ENCODE results near the gene PROB1.

DNA sequence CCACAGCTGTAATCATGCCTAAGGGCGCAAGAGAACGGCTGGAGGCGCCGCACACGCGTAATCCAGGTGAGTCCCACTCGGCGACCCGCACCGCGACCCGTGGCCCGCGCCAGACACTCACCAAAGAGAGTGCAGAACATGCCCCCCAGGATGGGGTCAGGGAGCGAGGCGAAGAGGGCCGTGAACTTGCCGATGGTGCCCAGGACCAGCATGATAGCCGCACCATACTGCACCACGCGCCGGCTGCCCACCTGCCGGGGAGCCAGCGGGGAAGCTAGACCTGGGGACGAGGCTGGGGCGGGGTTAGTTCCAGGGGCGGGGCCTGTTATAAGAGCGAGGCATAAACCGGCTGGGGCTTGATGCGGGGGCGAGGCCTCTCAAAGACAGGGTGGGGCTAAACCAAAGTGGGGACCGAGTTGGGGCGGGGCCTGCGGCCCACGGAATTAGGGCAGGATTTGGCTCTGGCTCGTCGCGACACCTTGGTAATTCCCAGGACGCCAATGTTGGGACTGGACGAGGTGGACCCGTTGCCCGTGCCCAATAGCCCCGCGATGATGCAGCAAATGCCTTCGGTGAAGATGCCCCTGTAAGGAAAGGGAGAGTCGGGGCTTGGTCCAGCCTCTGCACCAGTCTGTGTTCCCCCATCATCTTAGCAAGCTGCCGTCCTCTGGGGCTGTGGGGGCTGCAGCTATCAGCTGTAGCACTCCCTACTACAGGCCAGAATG lies 16.6 kb downstream of the PROB1 start:
- TF ChIP-seq POLR2A (IDR thresholded peaks at IDR 0.05): no peak
- TF ChIP-seq, protein P1, sequence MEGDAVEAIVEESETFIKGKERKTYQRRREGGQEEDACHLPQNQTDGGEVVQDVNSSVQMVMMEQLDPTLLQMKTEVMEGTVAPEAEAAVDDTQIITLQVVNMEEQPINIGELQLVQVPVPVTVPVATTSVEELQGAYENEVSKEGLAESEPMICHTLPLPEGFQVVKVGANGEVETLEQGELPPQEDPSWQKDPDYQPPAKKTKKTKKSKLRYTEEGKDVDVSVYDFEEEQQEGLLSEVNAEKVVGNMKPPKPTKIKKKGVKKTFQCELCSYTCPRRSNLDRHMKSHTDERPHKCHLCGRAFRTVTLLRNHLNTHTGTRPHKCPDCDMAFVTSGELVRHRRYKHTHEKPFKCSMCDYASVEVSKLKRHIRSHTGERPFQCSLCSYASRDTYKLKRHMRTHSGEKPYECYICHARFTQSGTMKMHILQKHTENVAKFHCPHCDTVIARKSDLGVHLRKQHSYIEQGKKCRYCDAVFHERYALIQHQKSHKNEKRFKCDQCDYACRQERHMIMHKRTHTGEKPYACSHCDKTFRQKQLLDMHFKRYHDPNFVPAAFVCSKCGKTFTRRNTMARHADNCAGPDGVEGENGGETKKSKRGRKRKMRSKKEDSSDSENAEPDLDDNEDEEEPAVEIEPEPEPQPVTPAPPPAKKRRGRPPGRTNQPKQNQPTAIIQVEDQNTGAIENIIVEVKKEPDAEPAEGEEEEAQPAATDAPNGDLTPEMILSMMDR (IDR thresholded peaks at IDR 0.05): no peak
- TF ChIP-seq POLR2AphosphoS5 (IDR thresholded peaks at IDR 0.05): no peak

All from transverse colon (tissue), 4 donors.